ENCODE measurements around the gene RNASE7.

RNASE7 gene

GRCh38 chr14:21089877-21090193 is 47.7 kb downstream of the RNASE7 start:
- H3K23ac ChIP-seq (ENCODE audit: low read length in 2 of 2), result no peak overlapping the region
- H3K4me2 ChIP-seq (ENCODE audit: low read length, poor library complexity, severe bottlenecking), result no peak overlapping the region
- peaks cover 21% of the 10 kb centered on the region for H3K79me1 ChIP-seq (replicated peaks; ENCODE audit: low read length, poor library complexity, severe bottlenecking)
- H2BK120ac ChIP-seq (ENCODE audit: low read depth, low read length), result no peak overlapping the region
- H4K91ac ChIP-seq (ENCODE audit: low read length), result no peak overlapping the region
- H3K9ac ChIP-seq (ENCODE audit: low read length), result no peak overlapping the region
- H3K36me3 ChIP-seq (ENCODE audit: control insufficient read depth in 1 of 2, insufficient read depth in 2 of 2, low read depth in 1 of 2, low read length in 2 of 2), result peaks cover 62 to 73% of the 10 kb centered on the region in 2 experiments
- no peak overlapping the region for H2BK12ac ChIP-seq (ENCODE audit: low read length in 2 of 2)
- H2AFZ ChIP-seq (ENCODE audit: low read depth, low read length), result no peak overlapping the region
- no peak overlapping the region for H2AK5ac ChIP-seq (ENCODE audit: low read length, severe bottlenecking)
- WGBS, result 97% methylated on average over 5 of the region's 5 CpGs
- no peak overlapping the region for H4K8ac ChIP-seq (ENCODE audit: low read length)
- no peak overlapping the region for H3K4ac ChIP-seq (ENCODE audit: low read depth in 1 of 2, low read length in 2 of 2)
- DNase-seq, result no peak
- no peak overlapping the region for H3K14ac ChIP-seq (ENCODE audit: low read length in 2 of 2)
- H2BK15ac ChIP-seq (ENCODE audit: low read depth, poor library complexity, severe bottlenecking), result no peak overlapping the region
- peaks cover 34% of the 10 kb centered on the region for H3K4me1 ChIP-seq (ENCODE audit: control insufficient read depth, insufficient read depth, low read depth, low read length)
- no peak overlapping the region for H3K27ac ChIP-seq (ENCODE audit: low read length, poor library complexity, severe bottlenecking)
- no peaks in the 10 kb centered on the region for H3K9me3 ChIP-seq (ENCODE audit: control insufficient read depth, low read length)
- no peak overlapping the region for H2BK5ac ChIP-seq (ENCODE audit: low read depth, low read length, poor library complexity, severe bottlenecking)
- H3K18ac ChIP-seq (ENCODE audit: low read depth in 1 of 2, low read length in 2 of 2), result no peak overlapping the region
- H3K27me3 ChIP-seq (ENCODE audit: control insufficient read depth in 1 of 2, insufficient read depth in 1 of 2, low read length in 2 of 2), result no peaks in the 10 kb centered on the region
- H3K4me3 ChIP-seq (ENCODE audit: insufficient read depth in 1 of 2, low read depth in 1 of 2, low read length in 2 of 2), result no peak overlapping the region

GRCh38 chr14:21090194-21090939 is 48.2 kb downstream of the RNASE7 start:
- H2BK12ac ChIP-seq (ENCODE audit: low read length in 2 of 2), result no peak overlapping the region
- H3K9me3 ChIP-seq (ENCODE audit: control insufficient read depth, low read length), result no peaks in the 10 kb centered on the region
- H4K91ac ChIP-seq (ENCODE audit: low read length), result no peak overlapping the region
- no peak for DNase-seq
- no peak overlapping the region for H3K14ac ChIP-seq (ENCODE audit: low read length in 2 of 2)
- H3K4ac ChIP-seq (ENCODE audit: low read depth in 1 of 2, low read length in 2 of 2), result no peak overlapping the region
- H3K4me2 ChIP-seq (ENCODE audit: low read length, poor library complexity, severe bottlenecking), result no peak overlapping the region
- H2BK5ac ChIP-seq (ENCODE audit: low read depth, low read length, poor library complexity, severe bottlenecking), result no peak overlapping the region
- no peak overlapping the region for H3K18ac ChIP-seq (ENCODE audit: low read depth in 1 of 2, low read length in 2 of 2)
- H4K8ac ChIP-seq (ENCODE audit: low read length), result no peak overlapping the region
- 94% methylated on average over 45 of the region's 45 CpGs for WGBS
- H3K27ac ChIP-seq (ENCODE audit: low read length, poor library complexity, severe bottlenecking), result no peak overlapping the region
- no peak overlapping the region for H2BK15ac ChIP-seq (ENCODE audit: low read depth, poor library complexity, severe bottlenecking)
- peaks cover 21% of the 10 kb centered on the region for H3K79me1 ChIP-seq (replicated peaks; ENCODE audit: low read length, poor library complexity, severe bottlenecking)
- peaks cover 33% of the 10 kb centered on the region for H3K4me1 ChIP-seq (ENCODE audit: control insufficient read depth, insufficient read depth, low read depth, low read length)
- H3K9ac ChIP-seq (ENCODE audit: low read length), result no peak overlapping the region
- H3K27me3 ChIP-seq (ENCODE audit: control insufficient read depth in 1 of 2, insufficient read depth in 1 of 2, low read length in 2 of 2), result no peaks in the 10 kb centered on the region
- no peak overlapping the region for H3K23ac ChIP-seq (ENCODE audit: low read length in 2 of 2)
- H2BK120ac ChIP-seq (ENCODE audit: low read depth, low read length), result no peak overlapping the region
- H2AK5ac ChIP-seq (ENCODE audit: low read length, severe bottlenecking), result no peak overlapping the region
- H3K4me3 ChIP-seq (ENCODE audit: insufficient read depth in 1 of 2, low read depth in 1 of 2, low read length in 2 of 2), result no peak overlapping the region
- peaks cover 56 to 71% of the 10 kb centered on the region in 2 experiments for H3K36me3 ChIP-seq (ENCODE audit: control insufficient read depth in 1 of 2, insufficient read depth in 2 of 2, low read depth in 1 of 2, low read length in 2 of 2)
- no peak overlapping the region for H2AFZ ChIP-seq (ENCODE audit: low read depth, low read length)

DNA sequence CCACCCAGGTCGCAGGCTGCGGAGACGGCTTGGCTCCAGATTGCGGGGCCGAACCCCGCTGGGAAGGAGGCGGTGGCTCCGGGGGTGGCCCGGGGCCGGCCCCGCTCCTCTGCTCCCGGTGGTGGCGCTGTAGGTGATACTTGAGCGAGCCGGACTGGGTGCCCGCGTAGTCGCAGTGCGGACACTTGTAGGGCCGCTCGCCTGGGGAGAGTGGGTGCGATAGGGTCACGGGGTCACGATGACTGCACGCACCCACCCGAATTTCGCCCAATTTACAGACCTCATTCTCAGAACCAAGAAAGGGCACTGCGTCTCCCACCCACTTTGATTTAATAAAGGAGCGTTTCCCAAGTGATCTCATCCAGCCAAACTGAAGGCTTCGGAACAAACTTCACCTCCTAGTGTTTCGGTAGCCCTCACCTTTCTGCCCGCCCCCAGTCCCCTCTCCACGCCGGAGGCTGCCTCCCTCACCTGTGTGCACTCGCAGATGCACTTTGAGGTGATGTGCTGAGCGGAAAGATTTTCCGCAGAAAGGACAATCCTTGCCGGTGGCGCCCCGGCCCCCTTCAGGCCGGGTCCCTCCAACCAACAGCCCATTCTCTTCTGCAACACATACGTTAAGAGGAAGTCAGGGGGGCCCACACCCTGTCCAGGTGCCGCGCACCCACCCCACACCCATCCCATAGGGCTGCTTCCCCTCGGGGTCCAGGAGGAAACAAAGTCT is 48.9 kb downstream of the RNASE7 start:
- no peak overlapping the region for H3K4me3 ChIP-seq (ENCODE audit: insufficient read depth in 1 of 2, low read depth in 1 of 2, low read length in 2 of 2)
- H3K18ac ChIP-seq (ENCODE audit: low read depth in 1 of 2, low read length in 2 of 2), result no peak overlapping the region
- H2AK5ac ChIP-seq (ENCODE audit: low read length, severe bottlenecking), result no peak overlapping the region
- H2BK5ac ChIP-seq (ENCODE audit: low read depth, low read length, poor library complexity, severe bottlenecking), result no peak overlapping the region
- H3K14ac ChIP-seq (ENCODE audit: low read length in 2 of 2), result no peak overlapping the region
- H3K4me2 ChIP-seq (ENCODE audit: low read length, poor library complexity, severe bottlenecking), result no peak overlapping the region
- H3K23ac ChIP-seq (ENCODE audit: low read length in 2 of 2), result no peak overlapping the region
- peaks cover 21% of the 10 kb centered on the region for H3K79me1 ChIP-seq (replicated peaks; ENCODE audit: low read length, poor library complexity, severe bottlenecking)
- no peak overlapping the region for H4K91ac ChIP-seq (ENCODE audit: low read length)
- no peak overlapping the region for H2AFZ ChIP-seq (ENCODE audit: low read depth, low read length)
- H3K36me3 ChIP-seq (ENCODE audit: control insufficient read depth in 1 of 2, insufficient read depth in 2 of 2, low read depth in 1 of 2, low read length in 2 of 2), result peaks cover 49 to 64% of the 10 kb centered on the region in 2 experiments
- no peak overlapping the region for H4K8ac ChIP-seq (ENCODE audit: low read length)
- no peak overlapping the region for H2BK15ac ChIP-seq (ENCODE audit: low read depth, poor library complexity, severe bottlenecking)
- no peaks in the 10 kb centered on the region for H3K27me3 ChIP-seq (ENCODE audit: control insufficient read depth in 1 of 2, insufficient read depth in 1 of 2, low read length in 2 of 2)
- H3K9me3 ChIP-seq (ENCODE audit: control insufficient read depth, low read length), result no peaks in the 10 kb centered on the region
- WGBS, result 94% methylated on average over 36 of the region's 45 CpGs
- no peak overlapping the region for H3K27ac ChIP-seq (ENCODE audit: low read length, poor library complexity, severe bottlenecking)
- no peak overlapping the region for H2BK120ac ChIP-seq (ENCODE audit: low read depth, low read length)
- DNase-seq, result no peak
- H3K4me1 ChIP-seq (ENCODE audit: control insufficient read depth, insufficient read depth, low read depth, low read length), result peaks cover 30% of the 10 kb centered on the region
- no peak overlapping the region for H2BK12ac ChIP-seq (ENCODE audit: low read length in 2 of 2)
- H3K9ac ChIP-seq (ENCODE audit: low read length), result no peak overlapping the region
- H3K4ac ChIP-seq (ENCODE audit: low read depth in 1 of 2, low read length in 2 of 2), result no peak overlapping the region

DNA sequence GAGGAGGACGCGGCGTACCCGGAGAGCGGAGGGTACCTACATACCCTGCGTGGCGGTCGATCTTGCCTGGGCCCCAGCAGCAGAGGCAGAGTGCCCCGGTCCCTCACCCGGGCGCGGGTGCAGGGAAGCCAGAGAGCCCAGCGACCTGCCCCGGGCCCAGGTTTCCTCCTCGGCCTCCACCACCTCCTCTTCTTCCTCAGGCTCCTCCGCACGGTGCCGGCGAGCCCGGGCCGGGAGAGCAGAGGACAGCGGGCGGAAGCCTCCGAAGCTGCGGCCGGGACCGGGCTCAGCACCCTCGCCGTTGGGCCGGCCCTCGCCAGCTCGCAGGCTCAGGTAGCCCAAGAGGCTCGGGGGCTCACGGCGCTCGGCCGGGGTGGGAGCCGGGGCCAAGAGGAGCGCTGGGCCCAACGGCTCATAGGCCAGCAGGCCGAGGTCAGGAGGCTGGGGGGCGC is 49.7 kb downstream of the RNASE7 start:
- Histone ChIP-seq H3K4me1 (ENCODE audit: control insufficient read depth, insufficient read depth, low read depth, low read length) (peaks cover 29% of the 10 kb centered on the region), H3K27me3 (ENCODE audit: control insufficient read depth in 1 of 2, insufficient read depth in 1 of 2, low read length in 2 of 2) (no peaks in the 10 kb centered on the region), H3K79me1 (replicated peaks; ENCODE audit: low read length, poor library complexity, severe bottlenecking) (peaks cover 21% of the 10 kb centered on the region), H3K4ac (ENCODE audit: low read depth in 1 of 2, low read length in 2 of 2) (no peak overlapping the region), H2AK5ac (ENCODE audit: low read length, severe bottlenecking) (peak overlapping the region; percentile 39), H3K9me3 (ENCODE audit: control insufficient read depth, low read length) (no peaks in the 10 kb centered on the region), H4K91ac (ENCODE audit: low read length) (peak overlapping the region; percentile 28), H3K4me3 (ENCODE audit: insufficient read depth in 1 of 2, low read depth in 1 of 2, low read length in 2 of 2) (no peak overlapping the region), H3K18ac (ENCODE audit: low read depth in 1 of 2, low read length in 2 of 2) (no peak overlapping the region), H3K36me3 (ENCODE audit: control insufficient read depth in 1 of 2, insufficient read depth in 2 of 2, low read depth in 1 of 2, low read length in 2 of 2) (peaks cover 42 to 59% of the 10 kb centered on the region in 2 experiments), H3K4me2 (ENCODE audit: low read length, poor library complexity, severe bottlenecking) (no peak overlapping the region), H4K8ac (ENCODE audit: low read length) (no peak overlapping the region), H2BK15ac (ENCODE audit: low read depth, poor library complexity, severe bottlenecking) (no peak overlapping the region), H2BK120ac (ENCODE audit: low read depth, low read length) (no peak overlapping the region), H2BK5ac (ENCODE audit: low read depth, low read length, poor library complexity, severe bottlenecking) (no peak overlapping the region), H3K14ac (ENCODE audit: low read length in 2 of 2) (no peak overlapping the region), H3K27ac (ENCODE audit: low read length, poor library complexity, severe bottlenecking) (no peak overlapping the region), H2BK12ac (ENCODE audit: low read length in 2 of 2) (peak overlapping the region in 1 of 2 experiments; percentile 38), H3K9ac (ENCODE audit: low read length) (no peak overlapping the region), H3K23ac (ENCODE audit: low read length in 2 of 2) (no peak overlapping the region), H2AFZ (ENCODE audit: low read depth, low read length) (no peak overlapping the region)
- no peak for DNase-seq
- 96% methylated on average over 42 of the region's 42 CpGs for WGBS
